HG03378 (cell line): ENCODE data around the gene SLC6A6.

ENCODE experiments used
- ATAC-seq: cut with Tn5 transposase; IDR thresholded peaks from one replicate; pipeline ENCODE4 v1.9.1; 2021; ENCODE audit warnings: mild to moderate bottlenecking, moderate library complexity; ENCODE audit not compliant: unreplicated experiment

SLC6A6 gene

GRCh38 chr3:14451844-14452739 is 49.7 kb downstream of the SLC6A6 start:
- ATAC-seq = no peak

- no peak for ATAC-seq
Measured at GRCh38 chr3:14452740-14453710, 50.6 kb downstream of the SLC6A6 start.

- ATAC-seq = no peak
Measured at GRCh38 chr3:14453876-14454638, 51.7 kb downstream of the SLC6A6 start.

- no peak for ATAC-seq
Measured at GRCh38 chr3:14454639-14455310, 52.4 kb downstream of the SLC6A6 start.

GRCh38 chr3:14455571-14456317 is 53.3 kb downstream of the SLC6A6 start:
- ATAC-seq = no peak

- no peak for ATAC-seq
Measured at GRCh38 chr3:14456794-14457193, 54.4 kb downstream of the SLC6A6 start.

- ATAC-seq = no peak
Measured at GRCh38 chr3:14457481-14457880, 55.1 kb downstream of the SLC6A6 start.

- ATAC-seq = no peak
Measured at GRCh38 chr3:14457999-14458398, 55.6 kb downstream of the SLC6A6 start.

- peak; percentile 50 for ATAC-seq
Measured at GRCh38 chr3:14458434-14459275, 56.2 kb downstream of the SLC6A6 start.

GRCh38 chr3:14459384-14459783 is 57.0 kb downstream of the SLC6A6 start:
- ATAC-seq = no peak

GRCh38 chr3:14459787-14460186 is 57.4 kb downstream of the SLC6A6 start:
- ATAC-seq = no peak

GRCh38 chr3:14460342-14461005 is 58.1 kb downstream of the SLC6A6 start:
- ATAC-seq = no peak

- ATAC-seq = no peak
Measured at GRCh38 chr3:14461006-14461747, 58.8 kb downstream of the SLC6A6 start.

GRCh38 chr3:14461748-14462324 is 59.4 kb downstream of the SLC6A6 start:
- ATAC-seq = no peak

- ATAC-seq = no peak
Measured at GRCh38 chr3:14462738-14463137, 60.3 kb downstream of the SLC6A6 start.

- ATAC-seq = no peak
Measured at GRCh38 chr3:14463330-14464140, 61.1 kb downstream of the SLC6A6 start.
